Nephron progenitor cell (in vitro differentiated cells): ENCODE data around the gene ADARB2.

ENCODE experiments used
- DNase-seq: peaks from one replicate; pipeline ENCODE4 v3.0.0; 2021
- H3K27ac Mint-ChIP-seq: 2 replicates; pipeline ENCODE4 v1.8.0; 2021; ENCODE audit warnings: mild to moderate bottlenecking, moderate library complexity, mixed read lengths
- H3K27me3 Mint-ChIP-seq: 2 replicates; pipeline ENCODE4 v1.8.0; 2021; ENCODE audit warnings: mild to moderate bottlenecking, low read depth, mixed read lengths; ENCODE audit not compliant: poor library complexity
- H3K36me3 Mint-ChIP-seq: 2 replicates; pipeline ENCODE4 v1.8.0; 2021; ENCODE audit warnings: low read depth, mixed read lengths
- H3K4me1 Mint-ChIP-seq: 2 replicates; pipeline ENCODE4 v1.8.0; 2021; ENCODE audit warnings: mixed read lengths
- H3K4me3 Mint-ChIP-seq: 2 replicates; pipeline ENCODE4 v1.8.0; 2021; ENCODE audit warnings: mild to moderate bottlenecking, moderate library complexity, mixed read lengths
- H3K9me3 Mint-ChIP-seq: 2 replicates; pipeline ENCODE4 v1.8.0; 2021; ENCODE audit warnings: mild to moderate bottlenecking, moderate library complexity, mixed read lengths
- TF ChIP-seq, protein P1 (sequence below): fragments of 200-600 bp; sonication (generic); IDR thresholded peaks from 2 replicates; pipeline ENCODE4 v1.5.0; 2021; ENCODE audit warnings: antibody characterized with exemption

Gene ADARB2

DNA sequence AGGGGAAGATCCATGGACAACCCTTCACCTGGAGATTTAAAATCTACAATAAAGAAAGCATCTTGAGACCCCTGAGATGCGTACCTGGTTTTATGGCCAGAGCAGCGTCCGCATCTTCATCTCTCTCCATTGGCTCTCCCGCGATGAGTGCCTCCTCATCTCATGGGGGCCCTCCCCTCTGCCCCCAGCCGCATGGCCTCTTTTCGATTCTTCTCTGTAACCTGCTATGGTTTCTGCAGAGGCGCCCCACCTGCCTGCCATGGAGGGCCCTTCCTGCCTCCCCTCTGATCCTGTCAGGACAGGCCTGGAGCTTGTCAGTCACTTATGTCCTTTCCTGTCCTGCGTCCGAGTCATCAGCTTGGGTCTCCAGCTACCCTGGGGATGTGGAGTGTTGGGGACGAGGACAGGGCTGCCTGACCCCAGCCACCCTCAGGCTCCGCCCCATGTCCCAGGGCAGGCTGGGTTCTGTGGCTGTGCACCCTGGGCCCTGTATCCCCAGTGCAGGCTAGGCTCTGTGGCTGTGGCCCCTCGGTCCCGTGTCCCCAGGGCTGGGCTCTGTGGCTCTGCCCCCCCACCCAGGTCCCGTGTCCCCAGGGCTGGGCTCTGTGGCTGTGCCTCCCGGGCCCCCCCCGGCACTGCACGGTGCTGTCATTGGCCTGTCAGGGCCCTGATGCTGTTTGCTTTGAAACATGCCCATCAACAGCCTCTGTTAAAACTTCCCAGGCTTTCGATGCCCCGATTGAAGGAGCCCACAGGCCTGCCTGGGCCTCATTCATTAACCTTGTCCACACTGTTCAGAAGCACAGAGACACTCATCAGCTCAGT lies 581.3 kb downstream of the ADARB2 start:
- no peak overlapping the region for H3K4me3 Mint-ChIP-seq
- no peaks in the 10 kb centered on the region for H3K36me3 Mint-ChIP-seq
- H3K27me3 Mint-ChIP-seq, result peaks cover 11% of the 10 kb centered on the region
- H3K27ac Mint-ChIP-seq, result no peak overlapping the region
- TF ChIP-seq, protein P1, sequence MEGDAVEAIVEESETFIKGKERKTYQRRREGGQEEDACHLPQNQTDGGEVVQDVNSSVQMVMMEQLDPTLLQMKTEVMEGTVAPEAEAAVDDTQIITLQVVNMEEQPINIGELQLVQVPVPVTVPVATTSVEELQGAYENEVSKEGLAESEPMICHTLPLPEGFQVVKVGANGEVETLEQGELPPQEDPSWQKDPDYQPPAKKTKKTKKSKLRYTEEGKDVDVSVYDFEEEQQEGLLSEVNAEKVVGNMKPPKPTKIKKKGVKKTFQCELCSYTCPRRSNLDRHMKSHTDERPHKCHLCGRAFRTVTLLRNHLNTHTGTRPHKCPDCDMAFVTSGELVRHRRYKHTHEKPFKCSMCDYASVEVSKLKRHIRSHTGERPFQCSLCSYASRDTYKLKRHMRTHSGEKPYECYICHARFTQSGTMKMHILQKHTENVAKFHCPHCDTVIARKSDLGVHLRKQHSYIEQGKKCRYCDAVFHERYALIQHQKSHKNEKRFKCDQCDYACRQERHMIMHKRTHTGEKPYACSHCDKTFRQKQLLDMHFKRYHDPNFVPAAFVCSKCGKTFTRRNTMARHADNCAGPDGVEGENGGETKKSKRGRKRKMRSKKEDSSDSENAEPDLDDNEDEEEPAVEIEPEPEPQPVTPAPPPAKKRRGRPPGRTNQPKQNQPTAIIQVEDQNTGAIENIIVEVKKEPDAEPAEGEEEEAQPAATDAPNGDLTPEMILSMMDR, result no peak
- DNase-seq, result no peak
- H3K9me3 Mint-ChIP-seq, result no peaks in the 10 kb centered on the region
- H3K4me1 Mint-ChIP-seq, result peaks cover 55% of the 10 kb centered on the region

DNA sequence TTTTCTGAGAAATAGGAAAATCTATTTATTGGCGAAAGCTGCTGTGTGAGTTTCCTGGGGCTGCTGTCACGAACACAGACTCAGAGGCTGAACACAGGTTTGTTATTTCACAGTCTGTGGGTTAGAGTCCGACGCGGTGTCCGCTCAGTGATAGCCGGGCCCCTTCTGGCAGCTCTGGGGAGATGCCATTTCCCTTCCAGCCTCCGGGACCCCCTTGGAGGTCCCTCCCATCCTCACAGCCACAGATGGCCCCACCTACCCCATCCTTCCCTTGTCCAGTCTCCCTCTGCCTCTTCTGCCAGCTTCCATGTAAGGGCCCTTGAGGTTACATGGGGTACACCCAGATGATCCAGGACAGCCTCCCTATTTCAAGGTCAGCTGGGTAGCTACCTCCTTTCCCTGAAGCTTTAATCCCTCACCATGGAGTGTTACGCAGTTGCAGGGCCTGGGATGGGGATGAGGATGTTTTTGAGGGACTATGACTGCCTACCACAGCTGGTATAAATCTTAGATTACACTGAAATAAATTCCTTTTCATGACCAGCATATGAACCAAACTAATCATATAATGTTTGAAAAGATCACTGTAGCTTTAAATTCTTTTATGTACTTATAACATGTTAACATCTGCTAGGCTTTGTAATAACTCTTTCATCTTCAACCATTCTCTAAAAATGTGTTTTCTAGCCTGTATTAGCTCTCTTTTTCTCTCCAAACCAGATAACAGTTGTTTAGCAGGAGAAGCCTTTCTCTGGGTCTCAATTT lies 582.6 kb downstream of the ADARB2 start:
- DNase-seq, result no peak
- no peak overlapping the region for H3K27ac Mint-ChIP-seq
- H3K9me3 Mint-ChIP-seq, result no peaks in the 10 kb centered on the region
- TF ChIP-seq, protein P1, result no peak
- H3K4me3 Mint-ChIP-seq, result no peak overlapping the region
- H3K27me3 Mint-ChIP-seq, result peaks cover 11% of the 10 kb centered on the region
- H3K4me1 Mint-ChIP-seq, result peaks cover 55% of the 10 kb centered on the region
- no peaks in the 10 kb centered on the region for H3K36me3 Mint-ChIP-seq

DNA sequence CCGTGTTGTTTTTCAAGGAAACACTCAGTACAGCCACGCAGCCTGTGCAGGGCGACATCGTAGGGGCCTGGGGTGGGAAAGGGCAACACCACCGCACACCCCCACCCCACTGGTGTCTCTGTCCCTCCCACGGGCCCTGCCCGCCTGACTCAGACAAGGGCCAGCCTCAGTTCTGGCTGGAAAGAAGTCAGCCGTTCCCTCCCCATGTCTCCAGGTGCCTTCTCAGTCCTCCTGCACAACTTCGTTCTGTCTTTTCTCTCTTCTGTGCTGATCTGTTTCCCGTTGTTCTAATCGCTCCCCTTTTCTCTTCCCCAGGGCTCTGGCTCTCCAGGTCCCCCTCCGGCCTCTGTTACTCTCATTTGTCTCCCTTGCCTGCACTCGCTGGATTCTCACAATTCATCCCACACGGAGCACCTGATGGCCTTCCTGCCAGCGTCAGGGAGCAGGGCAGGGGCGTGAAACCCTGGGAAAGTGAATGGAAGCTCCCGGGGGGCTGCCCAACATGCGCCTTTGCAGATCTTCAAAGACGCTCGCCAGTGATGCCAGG lies 583.4 kb downstream of the ADARB2 start:
- H3K36me3 Mint-ChIP-seq, result no peaks in the 10 kb centered on the region
- TF ChIP-seq, protein P1, result no peak

DNA sequence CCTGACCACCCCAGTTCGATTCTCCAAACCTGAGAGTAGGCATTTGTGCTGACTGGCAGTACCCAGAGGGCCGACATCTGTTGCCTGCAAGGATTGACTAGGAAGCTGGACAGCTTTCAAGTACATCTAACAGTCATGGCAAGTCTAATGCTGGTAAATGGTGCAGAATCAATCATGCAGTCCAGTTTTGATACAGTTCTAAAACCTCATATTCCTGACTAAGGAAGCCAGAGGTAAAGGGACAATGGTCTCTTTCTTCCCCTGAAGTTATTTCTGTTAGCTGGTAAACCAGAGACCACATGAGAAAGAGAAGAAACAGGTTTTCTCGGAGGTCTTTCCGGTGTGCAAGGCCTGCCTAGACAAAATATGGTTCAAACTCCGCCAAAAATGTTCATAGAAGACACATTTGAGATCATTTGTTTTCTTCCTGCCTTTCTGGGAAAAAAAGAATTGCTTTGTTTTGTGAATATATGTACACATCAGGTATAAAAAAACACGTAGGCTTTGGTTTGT lies 584.0 kb downstream of the ADARB2 start:
- TF ChIP-seq, protein P1, result no peak

More for the DNA sequence above, 583.4 kb downstream of the ADARB2 start:
- no peak for DNase-seq
- Mint-ChIP-seq H3K4me3 (peak overlapping the region; percentile 37), H3K27ac (peak overlapping the region; percentile 74), H3K27me3 (peaks cover 11% of the 10 kb centered on the region), H3K9me3 (no peaks in the 10 kb centered on the region), H3K4me1 (peaks cover 55% of the 10 kb centered on the region)

DNA sequence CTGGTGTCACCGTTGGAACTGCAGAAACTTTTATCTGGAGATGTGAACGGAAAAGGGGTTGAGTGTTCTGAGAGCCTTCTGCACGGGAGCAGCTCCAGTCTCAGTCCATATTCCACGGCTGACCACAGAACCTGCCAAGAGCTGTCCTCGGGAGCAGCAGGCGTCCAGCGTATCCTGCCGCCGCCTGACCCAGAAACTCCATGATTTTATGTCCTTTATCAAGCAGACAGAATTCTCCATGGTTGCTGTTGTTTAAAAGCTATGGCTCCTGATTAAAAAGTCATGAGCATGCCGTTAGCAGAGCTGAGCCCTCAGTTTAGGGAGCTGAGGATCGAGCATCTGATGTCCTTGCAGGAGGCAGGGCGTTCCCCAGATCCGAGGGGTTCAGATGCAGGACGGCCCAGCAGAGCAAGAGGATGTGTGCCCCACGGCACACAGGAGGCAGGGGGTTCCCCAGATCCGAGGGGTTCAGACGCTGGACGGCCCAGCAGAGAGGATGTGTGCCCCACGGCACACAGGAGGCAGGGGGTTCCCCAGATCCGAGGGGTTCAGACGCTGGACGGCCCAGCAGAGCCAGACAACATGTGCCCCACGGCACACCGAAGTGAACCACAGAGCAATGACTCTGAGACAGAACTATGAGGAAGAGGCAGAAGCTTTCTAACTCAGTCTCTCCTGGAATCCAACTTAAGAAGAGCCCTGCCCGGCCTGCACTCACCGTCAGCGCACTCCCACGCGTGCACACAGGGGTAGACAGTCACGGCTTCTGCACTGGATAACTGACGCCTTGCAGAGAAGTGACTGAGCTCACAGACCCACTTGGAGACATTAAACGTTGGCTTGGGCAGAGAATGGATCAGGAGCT lies 584.7 kb downstream of the ADARB2 start:
- peaks cover 13% of the 10 kb centered on the region for H3K27me3 Mint-ChIP-seq
- peaks cover 6% of the 10 kb centered on the region for H3K9me3 Mint-ChIP-seq
- H3K36me3 Mint-ChIP-seq, result no peaks in the 10 kb centered on the region
- H3K27ac Mint-ChIP-seq, result peak overlapping the region; percentile 57
- no peak for DNase-seq
- peaks cover 55% of the 10 kb centered on the region for H3K4me1 Mint-ChIP-seq
- no peak overlapping the region for H3K4me3 Mint-ChIP-seq
- TF ChIP-seq, protein P1, result no peak

More for the DNA sequence above, 584.0 kb downstream of the ADARB2 start:
- no peak overlapping the region for H3K4me3 Mint-ChIP-seq
- H3K4me1 Mint-ChIP-seq, result peaks cover 55% of the 10 kb centered on the region
- no peak for DNase-seq
- H3K27me3 Mint-ChIP-seq, result peaks cover 11% of the 10 kb centered on the region
- no peak overlapping the region for H3K27ac Mint-ChIP-seq
- peaks cover under 1% of the 10 kb centered on the region for H3K9me3 Mint-ChIP-seq
- no peaks in the 10 kb centered on the region for H3K36me3 Mint-ChIP-seq
